OCI-LY7 (cell line): Measurements from ENCODE around the gene ABCD2. TPM values are rescaled to one million over a fixed set of nuclear protein-coding genes. Genes with fewer than 3 reads are reported as not detected.

ENCODE experiments used
- BruUV-seq: library from RNA; stranded (reverse); fragments of 400-500 nt; replicated peaks from 2 replicates; lab custom pipeline; 2021; lab: Mats Ljungman, UMichigan
- CTCF ChIA-PET: fragments of 300-600 bp; sonication (Branson Sonifier 250); formaldehyde crosslinking; loops from one replicate; lab custom pipeline; 2022; ENCODE audit warnings: antibody characterized with exemption; ENCODE audit not compliant: unreplicated experiment; lab: Charles Lee
- POLR2A ChIA-PET: fragments of 300-600 bp; sonication (Branson Sonifier 250); formaldehyde crosslinking; loops from one replicate; lab custom pipeline; 2022; ENCODE audit warnings: antibody characterized with exemption; lab: Charles Lee
- DNase-seq: peaks from one replicate; pipeline ENCODE4 v3.0.0-alpha.2; 2015; ENCODE audit warnings: low spot score
- H2AFZ ChIP-seq: fragments of 200-600 bp; sonication (generic), shearing (Covaris generic); 2 replicates; pipeline ENCODE4 v1.6.1; 2014; ENCODE audit warnings: mild to moderate bottlenecking, antibody characterized with exemption, low read length, moderate library complexity
- H3K27ac ChIP-seq: fragments of 200-600 bp; sonication (generic); 2 replicates; pipeline ENCODE4 v1.5.1; 2014; ENCODE audit warnings: mixed run types, low read depth, mild to moderate bottlenecking, moderate library complexity, low read length, inconsistent platforms; ENCODE audit not compliant: poor library complexity, severe bottlenecking
- H3K36me3 ChIP-seq: fragments of 200-600 bp; sonication (generic); 2 replicates; pipeline ENCODE4 v1.6.1; 2014; ENCODE audit warnings: mild to moderate bottlenecking, antibody characterized with exemption, low read length, moderate library complexity, mixed read lengths; ENCODE audit not compliant: insufficient read depth
- H3K4me1 ChIP-seq: fragments of 200-600 bp; sonication (generic); 2 replicates; pipeline ENCODE4 v1.5.1; 2014; ENCODE audit warnings: mild to moderate bottlenecking, low read length; ENCODE audit not compliant: insufficient read depth, poor library complexity, severe bottlenecking
- H3K4me2 ChIP-seq: fragments of 200-600 bp; sonication (generic); 2 replicates; pipeline ENCODE4 v1.6.1; 2014; ENCODE audit warnings: mild to moderate bottlenecking, low read length
- H3K4me3 ChIP-seq: fragments of 200-600 bp; sonication (generic); 2 replicates; pipeline ENCODE4 v1.5.1; 2014; ENCODE audit warnings: mild to moderate bottlenecking, low read depth, low read length; ENCODE audit not compliant: poor library complexity, severe bottlenecking
- H3K79me2 ChIP-seq: fragments of 200-600 bp; sonication (generic); 2 replicates; pipeline ENCODE4 v1.6.1; 2016; ENCODE audit warnings: low read depth, mild to moderate bottlenecking, low read length, moderate library complexity, mixed read lengths; ENCODE audit not compliant: insufficient read depth
- H3K9me2 ChIP-seq: fragments of 200-600 bp; sonication (generic); 2 replicates; pipeline ENCODE4 v1.6.1; 2016; ENCODE audit warnings: mild to moderate bottlenecking, low read length, mixed read lengths; ENCODE audit not compliant: insufficient read depth
- H3K9me3 ChIP-seq: fragments of 200-600 bp; sonication (generic); 2 replicates; pipeline ENCODE4 v1.6.1; 2014; ENCODE audit warnings: mild to moderate bottlenecking, mixed run types, low read length, mixed read lengths
- H4K20me1 ChIP-seq: fragments of 200-600 bp; sonication (generic); 2 replicates; pipeline ENCODE4 v1.6.1; 2014; ENCODE audit warnings: mild to moderate bottlenecking, antibody characterized with exemption, low read length, moderate library complexity, mixed read lengths; ENCODE audit not compliant: insufficient read depth
- EZH2phosphoT487 ChIP-seq: fragments of 200-600 bp; sonication (generic); IDR thresholded peaks from 2 replicates; pipeline ENCODE4 v1.6.1; 2018; ENCODE audit warnings: low read depth, borderline replicate concordance, mild to moderate bottlenecking, mixed run types, antibody characterized with exemption, low read length, moderate library complexity, mixed read lengths
- intact Hi-C: fragments of 100-400 bp; cut with micrococcal nuclease; formaldehyde crosslinking; loops from one replicate; pipeline ENCODE4 v1.10.0; 2022; ENCODE audit not compliant: unreplicated experiment
- total RNA-seq, 2 experiments: library from RNA; depleted of rRNA in 1 of 2; stranded (reverse); fragments of >200 nt in 1 of 2; shearing (Covaris generic) in 1 of 2; gene quantifications; 2 replicates each; pipeline ENCODE4 v1.2.3, GENCODE V29; 2014 to 2022
- TF ChIP-seq, protein P1 (sequence below): fragments of 200-600 bp; sonication (generic); conservative IDR thresholded peaks from 2 replicates; pipeline ENCODE4 v1.5.1; 2014; ENCODE audit warnings: mild to moderate bottlenecking, antibody characterized with exemption, low read length, moderate library complexity, mixed read lengths

ABCD2 gene
- total RNA-seq, 2 experiments from 2014 or later, result 1.5 to 2.4 TPM

- H3K79me2 ChIP-seq, result no peaks in the 10 kb centered on the region
- BruUV-seq, result no TSS peak
- no peak overlapping the region for H3K4me3 ChIP-seq
- ChIA-PET CTCF (no interaction called here), POLR2A (interaction anchor here (0.6 to 1.0 kb wide), 2 partner anchors 9 to 45 kb away, joined by 3 read pairs; no protein-coding TSS in a partner anchor)
- H3K9me3 ChIP-seq, result no peaks in the 10 kb centered on the region
- TF ChIP-seq, protein P1, sequence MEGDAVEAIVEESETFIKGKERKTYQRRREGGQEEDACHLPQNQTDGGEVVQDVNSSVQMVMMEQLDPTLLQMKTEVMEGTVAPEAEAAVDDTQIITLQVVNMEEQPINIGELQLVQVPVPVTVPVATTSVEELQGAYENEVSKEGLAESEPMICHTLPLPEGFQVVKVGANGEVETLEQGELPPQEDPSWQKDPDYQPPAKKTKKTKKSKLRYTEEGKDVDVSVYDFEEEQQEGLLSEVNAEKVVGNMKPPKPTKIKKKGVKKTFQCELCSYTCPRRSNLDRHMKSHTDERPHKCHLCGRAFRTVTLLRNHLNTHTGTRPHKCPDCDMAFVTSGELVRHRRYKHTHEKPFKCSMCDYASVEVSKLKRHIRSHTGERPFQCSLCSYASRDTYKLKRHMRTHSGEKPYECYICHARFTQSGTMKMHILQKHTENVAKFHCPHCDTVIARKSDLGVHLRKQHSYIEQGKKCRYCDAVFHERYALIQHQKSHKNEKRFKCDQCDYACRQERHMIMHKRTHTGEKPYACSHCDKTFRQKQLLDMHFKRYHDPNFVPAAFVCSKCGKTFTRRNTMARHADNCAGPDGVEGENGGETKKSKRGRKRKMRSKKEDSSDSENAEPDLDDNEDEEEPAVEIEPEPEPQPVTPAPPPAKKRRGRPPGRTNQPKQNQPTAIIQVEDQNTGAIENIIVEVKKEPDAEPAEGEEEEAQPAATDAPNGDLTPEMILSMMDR, result no peak
- TF ChIP-seq EZH2phosphoT487, result no peak
- no peaks in the 10 kb centered on the region for H3K9me2 ChIP-seq
- no peaks in the 10 kb centered on the region for H3K36me3 ChIP-seq
- H3K27ac ChIP-seq, result no peak overlapping the region
- H2AFZ ChIP-seq, result no peak overlapping the region
- no peaks in the 10 kb centered on the region for H3K4me1 ChIP-seq
- H3K4me2 ChIP-seq, result no peak overlapping the region
- no peaks in the 10 kb centered on the region for H4K20me1 ChIP-seq
- intact Hi-C loops, result loop anchor here (5.0 kb wide), 1 partner anchor 105 kb away; no protein-coding TSS in a partner anchor
- DNase-seq, result no peak
Measured at GRCh38 chr12:39586816-39587215, 32.8 kb downstream of the ABCD2 start.

- Histone ChIP-seq H2AFZ (no peak overlapping the region), H3K27ac (no peak overlapping the region), H3K9me3 (no peaks in the 10 kb centered on the region), H3K36me3 (no peaks in the 10 kb centered on the region), H3K9me2 (no peaks in the 10 kb centered on the region), H3K4me2 (no peak overlapping the region), H3K4me1 (no peaks in the 10 kb centered on the region), H4K20me1 (no peaks in the 10 kb centered on the region), H3K4me3 (no peak overlapping the region), H3K79me2 (no peaks in the 10 kb centered on the region)
- no peak for TF ChIP-seq EZH2phosphoT487
- CTCF ChIA-PET, result no interaction called here
- no TSS peak for BruUV-seq
- intact Hi-C loops, result no loop called here
- POLR2A ChIA-PET, result no interaction called here
- no peak for DNase-seq
Measured at GRCh38 chr12:39581592-39581991, 38.0 kb downstream of the ABCD2 start.

- CTCF ChIA-PET, result no interaction called here
- H3K4me3 ChIP-seq, result no peak overlapping the region
- no TSS peak for BruUV-seq
- no peak overlapping the region for H2AFZ ChIP-seq
- TF ChIP-seq, protein P1, result no peak
- TF ChIP-seq EZH2phosphoT487, result no peak
- no peaks in the 10 kb centered on the region for H3K79me2 ChIP-seq
- H3K9me3 ChIP-seq, result no peaks in the 10 kb centered on the region
- no peaks in the 10 kb centered on the region for H4K20me1 ChIP-seq
- POLR2A ChIA-PET, result no interaction called here
- H3K27ac ChIP-seq, result no peak overlapping the region
- no peaks in the 10 kb centered on the region for H3K4me1 ChIP-seq
- intact Hi-C loops, result no loop called here
- H3K9me2 ChIP-seq, result no peaks in the 10 kb centered on the region
- no peaks in the 10 kb centered on the region for H3K36me3 ChIP-seq
- no peak overlapping the region for H3K4me2 ChIP-seq
- DNase-seq, result no peak
Measured at GRCh38 chr12:39575498-39575875, 44.1 kb downstream of the ABCD2 start.
